Ovary (tissue), 1 donor: ENCODE results near the gene EMC6.

Experiments used
- EP300 ChIP-seq: sonication (generic); formaldehyde crosslinking; IDR thresholded peaks from one replicate; pipeline ENCODE4 v1.6.1; 2017; ENCODE audit warnings: antibody characterized with exemption
- POLR2A ChIP-seq: fragments of 450-650 bp; IDR thresholded peaks from one replicate; pipeline ENCODE4 v1.6.1; 2017; ENCODE audit warnings: antibody characterized with exemption, mild to moderate bottlenecking, moderate library complexity

- TF ChIP-seq POLR2A = no peak
- TF ChIP-seq EP300 = no peak
These were observed 44.3 kb downstream of the EMC6 start for GRCh38 chr17:3712811-3713463.
